ENCODE data around the gene CCDC134.

GRCh38 chr22:41799486-41800347, 762 bp upstream of the CCDC134 start:
- TF ChIP-seq CTCF (conservative IDR thresholded peaks at IDR 0.05) (no peak), ZFX (IDR thresholded peaks at IDR 0.05) (no peak)
